H9 (cell line): Measurements from ENCODE around the gene SLC4A2. TPM values are rescaled to one million over a fixed set of nuclear protein-coding genes. Genes with fewer than 3 reads are reported as not detected.
A peak's percentile ranks its signal among the peaks of the same experiment; 100 is the strongest.

Source experiments
- DNase-seq: peaks from one replicate; pipeline ENCODE4 v3.0.0-alpha.2; 2017
- H2AFZ ChIP-seq: one replicate; pipeline ENCODE4 v1.6.1; 2013; ENCODE audit warnings: mild to moderate bottlenecking, low read length, control low read depth, moderate library complexity
- H2AK5ac ChIP-seq: 2 replicates; pipeline ENCODE4 v1.6.1; 2013; ENCODE audit warnings: low read length, control low read depth, mixed read lengths; ENCODE audit not compliant: insufficient read length
- H2BK120ac ChIP-seq: one replicate; pipeline ENCODE4 v1.6.1; 2013; ENCODE audit warnings: low read depth, mild to moderate bottlenecking, low read length, control low read depth, inconsistent platforms; ENCODE audit not compliant: poor library complexity, severe bottlenecking
- H2BK12ac ChIP-seq: 2 replicates; pipeline ENCODE4 v1.6.1; 2013; ENCODE audit warnings: low read length, control low read depth, mixed read lengths, low read depth; ENCODE audit not compliant: insufficient read length
- H2BK15ac ChIP-seq: 2 replicates; pipeline ENCODE4 v1.6.1; 2013; ENCODE audit warnings: low read depth, low read length, control low read depth
- H2BK20ac ChIP-seq: one replicate; pipeline ENCODE4 v1.6.1; 2013; ENCODE audit warnings: low read depth, mild to moderate bottlenecking, low read length, control low read depth, inconsistent platforms; ENCODE audit not compliant: poor library complexity, severe bottlenecking
- H2BK5ac ChIP-seq: 2 replicates; pipeline ENCODE4 v1.6.1; 2013; ENCODE audit warnings: low read length, control low read depth, mixed read lengths; ENCODE audit not compliant: insufficient read length
- H3K14ac ChIP-seq: 2 replicates; pipeline ENCODE4 v1.6.1; 2013; ENCODE audit warnings: low read length, control low read depth; ENCODE audit not compliant: insufficient read depth
- H3K18ac ChIP-seq: 2 replicates; pipeline ENCODE4 v1.6.1; 2013; ENCODE audit warnings: low read depth, mild to moderate bottlenecking, mixed read lengths, low read length, control low read depth; ENCODE audit not compliant: insufficient read length
- H3K23ac ChIP-seq: 2 replicates; pipeline ENCODE4 v1.6.1; 2013; ENCODE audit warnings: low read length, control low read depth, mixed read lengths, low read depth; ENCODE audit not compliant: insufficient read length
- H3K23me2 ChIP-seq: 2 replicates; pipeline ENCODE4 v1.6.1; 2013; ENCODE audit warnings: low read depth, mild to moderate bottlenecking, mixed read lengths, low read length, control low read depth; ENCODE audit not compliant: insufficient read length, poor library complexity, severe bottlenecking
- H3K27ac ChIP-seq: 2 replicates; pipeline ENCODE4 v1.5.1; 2013; ENCODE audit warnings: low read length, control low read depth, mixed read lengths, low read depth; ENCODE audit not compliant: insufficient read length
- H3K27me3 ChIP-seq: 2 replicates; pipeline ENCODE4 v1.6.1; 2013; ENCODE audit warnings: low read length, control low read depth, inconsistent platforms; ENCODE audit not compliant: insufficient read depth
- H3K4ac ChIP-seq: 2 replicates; pipeline ENCODE4 v1.6.1; 2013; ENCODE audit warnings: low read depth, mild to moderate bottlenecking, control low read depth, inconsistent platforms, low read length, moderate library complexity
- H3K4me1 ChIP-seq: 2 replicates; pipeline ENCODE4 v1.6.1; 2013; ENCODE audit warnings: low read length, control low read depth, inconsistent platforms; ENCODE audit not compliant: insufficient read depth
- H3K4me2 ChIP-seq: 2 replicates; pipeline ENCODE4 v1.6.1; 2013; ENCODE audit warnings: low read length, control low read depth, mixed read lengths; ENCODE audit not compliant: insufficient read length, insufficient read depth
- H3K56ac ChIP-seq: 2 replicates; pipeline ENCODE4 v1.6.1; 2013; ENCODE audit warnings: low read depth, mild to moderate bottlenecking, mixed read lengths, low read length, control low read depth; ENCODE audit not compliant: insufficient read length
- H3K79me1 ChIP-seq: 2 replicates; pipeline ENCODE4 v1.6.1; 2013; ENCODE audit warnings: low read depth, mild to moderate bottlenecking, moderate library complexity, low read length, control low read depth, inconsistent platforms; ENCODE audit not compliant: insufficient read depth, poor library complexity, severe bottlenecking
- H3K79me2 ChIP-seq: 2 replicates; pipeline ENCODE4 v1.6.1; 2013; ENCODE audit warnings: low read length, control low read depth, inconsistent platforms; ENCODE audit not compliant: insufficient read depth
- H3K9ac ChIP-seq: 2 replicates; pipeline ENCODE4 v1.6.1; 2013; ENCODE audit warnings: low read length, control low read depth, mixed read lengths; ENCODE audit not compliant: insufficient read length; ENCODE audit errors: extremely low read depth
- H3K9me3 ChIP-seq: one replicate; pipeline ENCODE4 v1.6.1; 2013; ENCODE audit warnings: low read depth, low read length, inconsistent platforms; ENCODE audit not compliant: control insufficient read depth
- H3T11ph ChIP-seq: one replicate; pipeline ENCODE4 v1.6.1; 2013; ENCODE audit warnings: mild to moderate bottlenecking, low read length, control low read depth, inconsistent platforms
- H4K20me1 ChIP-seq: one replicate; pipeline ENCODE4 v1.6.1; 2013; ENCODE audit not compliant: control insufficient read depth, insufficient read length, insufficient read depth
- H4K5ac ChIP-seq: 2 replicates; pipeline ENCODE4 v1.6.1; 2013; ENCODE audit warnings: low read depth, mild to moderate bottlenecking, mixed read lengths, low read length, control low read depth; ENCODE audit not compliant: insufficient read length
- H4K8ac ChIP-seq: replicated peaks from 2 replicates; pipeline ENCODE4 v1.6.1; 2013; ENCODE audit warnings: low read length, control low read depth, mixed read lengths, low read depth; ENCODE audit not compliant: insufficient read length
- H4K91ac ChIP-seq: 2 replicates; pipeline ENCODE4 v1.6.1; 2013; ENCODE audit warnings: low read depth, mild to moderate bottlenecking, moderate library complexity, mixed read lengths, low read length, control low read depth; ENCODE audit not compliant: insufficient read length
- H3K27ac Mint-ChIP-seq, 3 experiments: 2 replicates in 2 of 3; 3 replicates in 1 of 3; pipeline ENCODE4 v1.8.0; 2020 to 2021; ENCODE audit warnings: mixed read lengths in 3 of 3, mild to moderate bottlenecking in 1 of 3, moderate library complexity in 1 of 3
- H3K27me3 Mint-ChIP-seq: 2 replicates; pipeline ENCODE4 v1.8.0; 2021; ENCODE audit warnings: low read depth, mild to moderate bottlenecking, moderate library complexity, mixed read lengths
- H3K36me3 Mint-ChIP-seq, 3 experiments: 2 replicates in 2 of 3; 3 replicates in 1 of 3; pipeline ENCODE4 v1.8.0; 2020 to 2021; ENCODE audit warnings: low read depth in 3 of 3, mixed read lengths in 3 of 3; ENCODE audit not compliant: insufficient read depth in 1 of 3
- H3K4me1 Mint-ChIP-seq, 2 experiments: 2 replicates each; pipeline ENCODE4 v1.8.0; 2020; ENCODE audit warnings: mixed read lengths in 2 of 2
- H3K4me3 Mint-ChIP-seq, 2 experiments: 2 replicates in 1 of 2; 3 replicates in 1 of 2; pipeline ENCODE4 v1.8.0; 2020 to 2021; ENCODE audit warnings: mild to moderate bottlenecking in 2 of 2, mixed read lengths in 2 of 2, moderate library complexity in 1 of 2
- H3K9me3 Mint-ChIP-seq, 2 experiments: 2 replicates in 1 of 2; 3 replicates in 1 of 2; pipeline ENCODE4 v1.8.0; 2020; ENCODE audit warnings: mild to moderate bottlenecking in 2 of 2, mixed read lengths in 2 of 2, moderate library complexity in 1 of 2
- WGBS: extraction: QIAGEN DNeasy Blood & Tissue Kit; methylation state at CpG from one replicate; pipeline ENCODE4 v1.1.7; 2013; ENCODE audit warnings: missing lambda C conversion rate, low lambda C conversion rate, mixed read lengths; ENCODE audit not compliant: insufficient read length; ENCODE audit errors: extremely low coverage; 5-methylcytosine and 5-hydroxymethylcytosine counted together
- total RNA-seq: library from RNA; stranded (reverse); gene quantifications from 2 replicates; pipeline ENCODE4 v1.2.1, GENCODE V29; 2021
- TF ChIP-seq, protein P1 (sequence below): fragments of 200-600 bp; sonication (generic); conservative IDR thresholded peaks from 3 replicates; pipeline ENCODE4 v1.8.0; 2021; ENCODE audit warnings: antibody characterized with exemption, mild to moderate bottlenecking

The SLC4A2 gene
- total RNA-seq, 1 experiment from 2014 or later = 136 TPM

DNA sequence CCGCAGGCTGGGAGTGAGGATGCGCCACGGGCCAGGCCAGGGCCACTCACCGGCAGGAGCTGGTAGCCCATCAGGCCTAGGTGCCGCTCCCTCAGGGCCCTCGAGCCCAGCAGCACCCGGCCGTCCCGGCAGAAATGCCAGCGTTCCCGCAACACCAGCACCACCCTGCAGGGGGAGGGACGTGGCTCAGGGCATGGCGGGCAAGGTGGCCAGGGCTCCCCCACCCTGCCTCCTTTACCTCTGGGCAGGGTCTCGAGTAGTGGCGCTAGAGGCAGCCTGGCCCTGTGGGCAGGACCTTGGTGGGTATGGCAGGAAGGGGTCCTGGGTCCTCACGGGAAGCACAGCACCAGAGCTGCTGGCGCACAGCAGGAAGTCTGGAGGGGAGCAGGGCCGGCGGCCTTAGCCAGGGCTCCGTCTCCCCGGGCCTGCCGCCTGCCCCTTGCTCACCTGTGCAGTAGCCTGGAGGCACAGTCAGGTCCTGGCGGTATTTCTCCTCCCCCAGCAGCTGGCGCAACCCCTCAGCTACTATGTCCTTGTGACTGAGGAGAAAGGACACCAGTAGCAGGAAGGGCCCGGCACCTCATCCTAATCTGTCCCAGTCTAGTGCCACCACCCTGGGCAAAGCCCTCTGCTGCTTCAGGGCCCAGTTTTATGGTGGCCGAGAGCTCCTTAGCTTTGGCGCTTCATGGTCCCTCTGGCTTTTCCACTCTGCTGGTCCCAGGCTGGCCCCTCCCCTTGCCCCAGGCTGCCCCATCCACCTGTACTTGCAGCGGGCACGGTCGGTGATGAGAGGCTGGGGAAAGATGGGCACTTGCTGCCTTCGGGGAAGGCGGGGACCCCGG, 17.7 kb downstream of the SLC4A2 start:
- no peaks in the 10 kb centered on the region for H3K9me3 Mint-ChIP-seq
- Histone ChIP-seq H4K8ac (no peak overlapping the region), H3K79me1 (no peaks in the 10 kb centered on the region), H3K23me2 (no peaks in the 10 kb centered on the region), H4K91ac (no peak overlapping the region), H3K56ac (no peak overlapping the region), H3K9ac (no peak overlapping the region), H2BK20ac (no peak overlapping the region), H3K23ac (no peak overlapping the region), H3T11ph (no peak overlapping the region), H2BK5ac (no peak overlapping the region), H2BK120ac (no peak overlapping the region), H3K27me3 (no peaks in the 10 kb centered on the region), H4K5ac (no peak overlapping the region), H3K79me2 (no peaks in the 10 kb centered on the region; the same call in 1 of the 2 replicates), H3K9me3 (no peaks in the 10 kb centered on the region), H3K4ac (no peak overlapping the region), H3K4me1 (no peaks in the 10 kb centered on the region), H3K27ac (no peak overlapping the region), H3K4me2 (no peak overlapping the region), H2BK15ac (no peak overlapping the region), H2AFZ (no peak overlapping the region), H2BK12ac (no peak overlapping the region), H2AK5ac (no peak overlapping the region), H3K14ac (no peak overlapping the region), H4K20me1 (no peaks in the 10 kb centered on the region), H3K18ac (no peak overlapping the region)
- TF ChIP-seq, protein P1, sequence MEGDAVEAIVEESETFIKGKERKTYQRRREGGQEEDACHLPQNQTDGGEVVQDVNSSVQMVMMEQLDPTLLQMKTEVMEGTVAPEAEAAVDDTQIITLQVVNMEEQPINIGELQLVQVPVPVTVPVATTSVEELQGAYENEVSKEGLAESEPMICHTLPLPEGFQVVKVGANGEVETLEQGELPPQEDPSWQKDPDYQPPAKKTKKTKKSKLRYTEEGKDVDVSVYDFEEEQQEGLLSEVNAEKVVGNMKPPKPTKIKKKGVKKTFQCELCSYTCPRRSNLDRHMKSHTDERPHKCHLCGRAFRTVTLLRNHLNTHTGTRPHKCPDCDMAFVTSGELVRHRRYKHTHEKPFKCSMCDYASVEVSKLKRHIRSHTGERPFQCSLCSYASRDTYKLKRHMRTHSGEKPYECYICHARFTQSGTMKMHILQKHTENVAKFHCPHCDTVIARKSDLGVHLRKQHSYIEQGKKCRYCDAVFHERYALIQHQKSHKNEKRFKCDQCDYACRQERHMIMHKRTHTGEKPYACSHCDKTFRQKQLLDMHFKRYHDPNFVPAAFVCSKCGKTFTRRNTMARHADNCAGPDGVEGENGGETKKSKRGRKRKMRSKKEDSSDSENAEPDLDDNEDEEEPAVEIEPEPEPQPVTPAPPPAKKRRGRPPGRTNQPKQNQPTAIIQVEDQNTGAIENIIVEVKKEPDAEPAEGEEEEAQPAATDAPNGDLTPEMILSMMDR = peak; percentile 63
- peaks cover 14 to 34% (median 32%) of the 10 kb centered on the region in 3 experiments for H3K36me3 Mint-ChIP-seq
- H3K27ac Mint-ChIP-seq = no peak overlapping the region
- H3K4me1 Mint-ChIP-seq = peaks cover 26 to 36% of the 10 kb centered on the region in 2 experiments
- DNase-seq = peak; percentile 81
- no peak overlapping the region for H3K4me3 Mint-ChIP-seq
- no CpG with 5 or more reads among the region's 33 CpGs for WGBS
- peaks cover 1% of the 10 kb centered on the region; the same call in 1 of the 2 replicates for H3K27me3 Mint-ChIP-seq
